Measurements from ENCODE around the gene ATP1A1.

Gene ATP1A1

DNA sequence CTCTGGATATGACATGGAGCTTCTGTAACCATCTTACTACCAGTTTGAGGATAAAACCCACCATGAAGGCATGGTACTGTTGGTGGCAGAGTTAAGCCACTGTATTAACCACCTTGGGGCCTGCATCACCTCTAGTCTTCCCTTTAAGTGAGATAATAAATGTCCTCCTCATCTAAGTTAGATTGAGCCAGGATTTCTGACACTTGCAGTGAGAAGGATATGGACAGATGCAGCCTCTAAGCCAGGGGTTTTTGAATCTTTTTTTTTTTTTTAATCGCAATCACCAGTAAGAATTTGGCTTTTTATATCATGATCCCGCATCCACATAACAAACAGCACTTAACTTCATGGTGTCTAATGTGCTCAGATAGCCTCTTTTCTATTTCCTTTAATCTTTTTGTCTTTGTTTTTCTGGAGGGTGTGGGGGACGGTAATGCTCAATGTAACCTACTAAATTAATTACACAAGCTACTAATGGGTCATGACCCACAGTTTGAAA, 42.2 kb downstream of the ATP1A1 start:
- no peak for DNase-seq (ENCODE audit: low read depth)

DNA sequence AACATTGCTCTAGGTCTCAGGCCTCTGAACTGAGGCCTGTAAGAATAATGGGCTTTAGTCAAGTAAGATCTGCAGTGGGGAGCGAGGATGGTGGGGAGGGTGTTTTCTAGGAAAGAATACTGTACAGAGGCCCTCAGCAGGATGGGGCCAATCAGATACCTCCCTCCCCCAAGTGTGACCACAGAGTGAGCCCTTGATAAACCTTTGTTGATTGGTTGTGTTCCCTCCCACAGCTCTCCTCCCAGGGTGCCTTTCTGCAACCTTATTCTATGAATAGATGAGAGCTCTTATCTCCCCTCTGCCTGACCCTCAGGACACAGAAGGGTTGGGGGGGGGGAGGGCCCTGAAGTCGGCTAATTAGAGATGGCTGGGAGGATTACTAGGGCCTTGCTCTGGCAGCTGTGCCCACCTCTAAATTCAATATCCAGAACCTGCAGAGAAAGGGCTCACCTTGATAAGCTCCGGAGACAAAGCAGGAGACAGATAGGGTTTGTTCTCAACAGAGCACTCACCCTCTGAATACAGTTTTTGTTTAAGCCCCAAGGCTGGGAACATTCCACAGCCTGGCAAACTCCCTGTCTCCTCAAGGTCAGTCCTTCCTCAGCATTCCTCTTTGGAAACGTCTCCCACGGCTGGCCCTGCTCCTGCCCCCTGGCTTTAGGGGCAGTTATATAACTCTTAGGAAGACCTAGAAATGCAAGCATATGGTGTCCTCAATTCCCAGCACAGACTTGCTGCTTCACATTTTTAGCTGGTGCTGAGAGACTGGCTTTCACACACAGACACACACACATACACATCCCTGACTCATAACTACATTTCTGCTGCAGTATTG, 42.9 kb downstream of the ATP1A1 start:
- DNase-seq (ENCODE audit: low read depth): no peak

DNA sequence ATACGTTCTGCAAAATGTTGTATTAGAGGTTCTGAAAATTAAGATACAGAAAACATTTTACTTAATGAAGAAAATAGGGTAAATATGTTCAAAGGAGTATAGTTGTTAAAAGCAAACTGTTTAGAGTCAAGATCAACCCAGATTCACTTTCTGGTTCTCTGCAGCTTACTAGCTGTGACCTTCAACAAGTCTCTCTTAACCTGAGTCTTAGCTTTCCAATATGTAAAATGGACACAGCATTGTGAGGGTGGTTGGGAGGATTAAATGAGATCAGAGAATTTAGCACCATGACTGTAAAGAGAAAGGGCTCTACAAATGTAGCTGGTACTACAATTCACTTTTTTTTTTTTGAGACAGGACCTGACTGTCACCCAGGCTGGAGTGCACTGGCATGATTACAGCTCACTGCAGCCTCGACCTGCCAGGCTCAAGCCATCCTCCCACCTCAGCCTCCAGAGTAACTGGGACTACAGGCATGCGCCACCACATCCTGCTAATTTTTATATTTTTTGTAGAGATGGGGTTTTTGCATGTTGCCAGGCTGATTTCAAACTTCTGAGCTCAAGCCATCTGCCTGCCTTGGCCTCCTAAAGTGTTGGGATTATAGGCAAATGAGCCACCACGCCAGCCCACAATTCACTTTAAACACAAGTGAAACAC, 43.9 kb downstream of the ATP1A1 start:
- no peak for DNase-seq (ENCODE audit: low read depth)

DNA sequence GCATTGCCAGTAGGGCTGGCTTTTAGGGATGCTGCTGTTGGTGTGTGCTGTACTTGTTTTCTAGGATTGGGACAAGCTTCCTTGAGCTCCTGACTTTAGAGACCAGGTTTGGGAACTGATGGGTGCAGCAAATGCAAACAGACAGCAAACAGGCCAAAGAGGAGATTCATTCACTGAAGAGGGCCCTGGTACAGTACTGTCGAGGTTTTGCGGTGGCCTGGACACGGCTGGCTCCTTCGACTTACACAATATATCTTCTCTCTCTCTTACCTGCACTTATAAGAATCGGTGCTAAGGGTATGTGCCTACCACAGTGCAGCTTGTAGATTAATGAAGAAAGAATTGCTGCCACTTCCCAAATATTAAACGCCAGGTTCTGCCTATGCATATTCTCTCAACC, 44.6 kb downstream of the ATP1A1 start:
- DNase-seq (ENCODE audit: low read depth): no peak

DNA sequence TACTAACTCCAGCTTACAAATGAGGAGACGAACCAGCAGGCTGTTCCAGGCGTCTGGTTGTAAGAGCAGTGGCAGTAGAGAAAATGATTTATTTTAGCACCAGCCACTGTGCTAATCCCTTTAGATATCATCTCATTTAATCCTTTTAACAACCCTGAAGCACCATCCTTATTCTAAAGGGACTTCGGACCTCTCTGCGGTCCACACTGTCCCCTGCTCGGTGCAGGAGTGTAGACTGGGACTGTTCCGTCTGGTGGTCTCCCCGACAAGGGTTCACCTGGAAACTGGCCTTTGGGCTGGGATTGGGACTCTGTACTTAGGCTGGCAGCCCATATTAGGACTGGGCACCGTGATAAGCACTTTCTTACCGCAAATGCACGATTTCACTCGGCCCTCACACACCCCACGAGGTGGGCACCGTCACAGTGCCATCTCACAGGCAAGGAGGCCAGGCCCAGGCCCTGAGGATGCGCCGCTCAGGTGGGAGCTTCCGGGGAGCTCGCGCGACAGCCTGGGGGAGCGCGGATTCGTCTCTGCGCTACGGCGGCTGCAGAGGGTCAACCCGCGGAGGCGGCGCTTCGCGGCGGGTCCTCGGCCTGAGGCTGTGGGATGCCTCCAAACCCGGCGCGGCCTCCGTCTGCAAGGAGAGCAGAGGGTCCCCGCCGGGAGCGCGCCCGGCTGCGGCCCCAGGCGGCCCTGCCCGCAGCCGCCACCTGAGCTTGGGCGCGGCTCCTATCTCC, 45.2 kb downstream of the ATP1A1 start:
- DNase-seq (ENCODE audit: low read depth): peak; percentile 78

DNA sequence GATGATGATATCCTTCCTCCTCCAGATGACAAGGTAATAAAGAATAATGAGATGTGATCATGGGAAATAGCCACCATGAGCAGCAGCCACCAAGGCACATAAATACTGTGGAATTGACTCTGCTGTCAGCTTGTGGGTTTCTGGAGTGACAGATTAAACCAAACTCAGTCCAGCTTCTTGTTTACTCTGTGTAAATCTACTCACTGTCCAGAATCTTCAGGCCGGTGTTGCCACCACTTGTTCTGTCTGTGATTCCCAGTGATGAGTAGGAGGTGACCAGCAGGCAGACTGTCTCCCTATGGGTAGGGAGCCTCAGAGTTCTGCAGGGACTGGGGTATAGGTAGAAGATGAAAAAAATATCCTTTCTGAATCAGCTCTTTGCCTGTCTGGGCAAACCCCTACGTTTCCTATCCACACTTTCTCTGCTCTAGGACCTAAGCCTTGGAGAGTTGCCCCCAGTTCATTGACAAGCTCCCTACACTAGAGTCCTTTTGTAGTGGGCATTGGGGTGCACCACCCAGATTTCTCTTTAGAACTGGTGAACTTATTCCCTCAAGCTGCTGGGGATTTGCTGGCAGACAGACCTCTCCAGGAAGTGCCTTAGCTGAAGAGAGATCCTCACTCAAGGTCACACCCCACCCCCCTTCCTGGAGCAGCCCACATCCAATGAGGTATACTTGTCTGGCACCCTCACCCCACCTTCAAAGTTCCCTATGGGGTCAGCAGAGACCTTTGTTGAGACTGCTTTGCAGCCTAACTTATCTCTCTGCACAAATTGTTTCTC, 47.6 kb downstream of the ATP1A1 start:
- no peak for DNase-seq (ENCODE audit: low read depth)

DNA sequence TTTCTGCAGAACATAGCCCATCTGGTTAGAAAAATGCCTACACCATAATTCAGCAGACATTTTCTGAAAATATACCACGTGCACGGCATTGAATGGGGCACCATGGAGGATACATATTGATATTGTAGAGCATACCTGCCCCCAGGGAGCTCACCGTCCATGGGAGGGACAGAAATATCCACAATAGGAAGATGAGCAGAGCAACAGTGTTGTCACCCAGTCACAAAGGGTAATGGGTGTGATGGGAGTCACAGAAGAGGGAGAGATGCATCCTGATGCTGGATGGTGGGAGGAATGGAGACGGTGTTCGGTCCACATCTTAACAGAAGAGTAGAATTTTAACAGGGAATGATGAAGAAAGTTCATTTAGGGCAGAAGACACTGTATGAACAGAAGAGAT, 51.4 kb downstream of the ATP1A1 start:
- DNase-seq (ENCODE audit: low read depth): no peak

DNA sequence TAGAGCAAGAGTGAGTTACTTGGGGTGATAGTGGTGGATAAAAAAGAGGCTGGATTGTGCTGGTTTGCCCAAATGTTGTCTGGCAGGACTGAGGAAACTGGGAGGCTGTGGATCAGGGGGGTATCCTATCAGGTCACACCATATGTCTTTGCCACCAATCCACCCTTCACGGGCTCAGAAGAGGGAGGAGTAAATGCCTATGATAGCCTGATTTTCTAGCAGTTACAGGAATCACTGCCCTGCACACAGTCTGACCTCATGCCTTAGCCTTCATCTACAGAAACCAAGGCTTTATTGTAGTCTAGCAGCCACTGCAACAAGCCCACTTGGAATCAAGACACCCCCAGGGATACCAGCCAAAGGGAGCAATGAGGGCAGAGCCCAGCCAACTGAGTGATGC, 51.8 kb downstream of the ATP1A1 start:
- no peak for DNase-seq (ENCODE audit: low read depth)

DNA sequence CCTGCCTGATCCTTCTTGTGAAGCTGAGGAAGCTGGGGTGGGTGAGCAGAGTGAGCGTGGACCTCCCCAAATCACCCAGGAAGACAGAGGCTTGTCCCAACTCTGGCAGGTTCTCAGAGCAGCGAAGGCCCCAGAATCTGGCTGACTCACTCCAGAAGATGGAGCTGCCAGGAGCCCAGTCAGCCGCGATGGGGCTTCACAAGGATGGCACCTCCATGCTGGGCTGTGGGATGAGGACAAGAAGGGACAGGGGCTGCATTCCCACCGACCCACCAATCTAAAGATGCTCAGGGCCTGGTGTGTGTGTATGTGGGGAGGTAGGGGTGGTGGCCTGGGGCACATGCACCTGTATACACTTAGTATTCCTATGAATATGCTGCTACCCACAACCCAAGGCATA, 52.9 kb downstream of the ATP1A1 start:
- DNase-seq (ENCODE audit: low read depth): no peak

DNA sequence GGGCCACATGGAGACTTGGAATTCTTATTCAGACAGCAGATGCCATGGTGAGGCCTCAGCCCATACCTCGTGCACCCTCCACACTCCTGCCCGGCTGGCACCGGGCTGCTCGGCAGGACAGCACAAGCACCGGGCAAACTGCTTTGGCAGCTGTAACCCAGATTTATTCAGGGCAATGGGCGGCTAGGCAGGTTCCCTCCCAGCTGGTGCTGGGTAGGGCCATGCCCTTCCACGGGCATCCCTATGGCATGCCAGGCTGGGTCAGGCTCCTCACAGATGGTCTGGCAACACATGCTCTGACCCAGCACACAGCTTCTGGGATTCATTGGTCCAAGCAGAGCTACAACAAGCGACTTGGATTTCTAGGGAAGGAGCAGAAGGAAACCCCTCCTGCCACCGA, 53.4 kb downstream of the ATP1A1 start:
- DNase-seq (ENCODE audit: low read depth): no peak

DNA sequence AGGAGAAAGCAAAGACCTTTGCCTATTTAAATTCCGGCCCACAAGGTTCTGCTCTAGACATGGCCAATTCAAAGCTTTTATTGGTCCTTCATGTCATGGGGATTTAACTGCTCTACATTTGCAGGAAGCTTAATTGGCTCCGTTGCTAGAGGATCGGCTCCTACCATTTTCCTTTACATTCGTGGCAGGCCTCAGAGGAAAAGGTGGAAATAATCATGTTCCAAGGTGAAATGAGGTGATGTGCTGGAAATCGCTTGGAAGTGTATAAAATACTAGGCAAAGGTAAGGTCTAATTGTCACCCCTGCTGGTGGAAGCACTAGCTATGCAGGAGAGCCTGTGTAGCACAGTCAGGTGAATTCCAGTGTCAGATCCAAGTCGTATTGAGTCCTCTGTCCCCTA, 55.5 kb downstream of the ATP1A1 start:
- no peak for DNase-seq (ENCODE audit: low read depth)

DNA sequence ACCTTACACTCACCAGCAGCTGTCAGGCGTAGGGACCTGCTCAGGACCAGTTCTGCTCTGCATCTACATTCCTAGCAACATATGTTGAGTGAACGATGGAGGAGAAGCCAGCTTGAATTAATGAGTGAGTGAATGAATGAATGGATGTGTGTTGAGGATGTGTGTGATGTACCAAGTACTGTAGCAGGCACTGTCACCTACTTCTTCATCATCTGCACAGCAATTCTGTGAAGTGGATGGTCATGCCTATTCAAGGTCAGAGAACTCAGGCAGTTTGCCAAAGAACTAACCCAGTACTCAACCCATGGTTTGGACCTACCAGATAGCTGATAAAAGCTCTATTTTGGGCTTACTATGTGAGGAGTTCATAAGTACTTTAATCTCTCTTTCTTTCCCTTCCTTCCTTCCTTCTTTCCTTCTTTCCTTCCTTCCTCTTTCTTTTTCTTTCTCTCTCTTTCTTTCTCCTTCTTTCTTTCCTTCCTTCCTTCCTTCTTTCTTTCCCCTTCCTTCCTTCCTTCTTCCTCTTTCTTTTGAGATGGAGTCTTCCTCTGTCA, 56.9 kb downstream of the ATP1A1 start:
- no peak for DNase-seq (ENCODE audit: low read depth)

DNA sequence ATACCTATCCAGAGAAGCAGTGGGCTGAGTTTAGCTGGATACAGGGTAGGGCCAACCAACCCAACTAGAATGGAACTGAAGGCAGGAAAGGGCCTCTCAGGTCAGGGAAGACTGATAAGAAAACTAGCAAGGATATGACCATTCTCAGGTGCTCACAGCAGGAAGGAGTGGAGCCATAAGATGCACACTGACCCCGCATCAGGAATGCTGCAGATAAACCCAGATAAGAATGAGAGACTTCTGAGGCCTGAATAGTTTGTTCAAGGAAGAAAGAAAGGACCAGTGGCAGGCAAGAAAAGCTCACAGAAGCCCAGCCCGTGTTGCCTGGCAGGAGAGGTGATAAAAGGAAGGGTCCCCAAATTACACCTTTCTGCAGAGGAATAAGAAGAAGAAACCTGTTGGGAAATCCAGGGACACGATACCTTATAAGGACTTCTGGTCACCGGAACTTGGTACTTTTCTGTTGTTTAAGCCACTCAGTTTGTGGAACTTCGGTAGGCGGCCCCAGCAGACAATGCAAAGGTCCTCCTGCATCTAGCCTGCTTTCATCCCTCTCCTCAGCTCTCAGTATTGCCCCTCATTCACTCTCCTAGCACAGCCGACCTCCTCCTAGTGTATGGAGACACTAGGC, 58.9 kb downstream of the ATP1A1 start:
- no peak for DNase-seq (ENCODE audit: low read depth)

DNA sequence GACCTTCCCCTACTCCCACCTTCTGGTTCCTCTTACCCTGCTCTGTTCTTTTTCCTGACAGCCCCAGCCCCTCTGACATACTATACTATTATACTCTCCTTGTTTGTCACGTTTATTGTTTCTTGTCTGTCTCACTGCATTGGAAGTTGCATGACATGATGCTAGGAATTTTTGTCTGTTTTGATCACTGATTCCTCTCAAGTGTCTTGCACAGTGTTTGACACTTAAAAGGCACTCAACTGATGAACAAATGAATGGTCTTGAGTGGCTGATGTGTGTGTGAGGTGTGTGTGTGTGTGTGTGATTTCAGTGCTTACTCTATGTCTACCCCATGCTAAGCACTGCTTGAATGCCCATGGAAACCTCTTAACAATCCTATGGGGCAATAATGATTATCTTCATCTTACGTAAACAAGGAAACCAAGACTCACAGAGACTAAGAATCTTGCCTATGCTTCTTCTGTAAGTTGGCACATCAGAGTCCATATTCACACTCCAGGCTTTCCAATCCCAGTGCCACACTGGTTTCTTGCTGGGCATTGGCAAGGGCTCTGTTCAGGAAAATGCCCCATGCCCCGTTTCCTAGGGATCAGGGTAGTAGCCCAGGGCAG, 59.7 kb downstream of the ATP1A1 start:
- no peak for DNase-seq (ENCODE audit: low read depth)

DNA sequence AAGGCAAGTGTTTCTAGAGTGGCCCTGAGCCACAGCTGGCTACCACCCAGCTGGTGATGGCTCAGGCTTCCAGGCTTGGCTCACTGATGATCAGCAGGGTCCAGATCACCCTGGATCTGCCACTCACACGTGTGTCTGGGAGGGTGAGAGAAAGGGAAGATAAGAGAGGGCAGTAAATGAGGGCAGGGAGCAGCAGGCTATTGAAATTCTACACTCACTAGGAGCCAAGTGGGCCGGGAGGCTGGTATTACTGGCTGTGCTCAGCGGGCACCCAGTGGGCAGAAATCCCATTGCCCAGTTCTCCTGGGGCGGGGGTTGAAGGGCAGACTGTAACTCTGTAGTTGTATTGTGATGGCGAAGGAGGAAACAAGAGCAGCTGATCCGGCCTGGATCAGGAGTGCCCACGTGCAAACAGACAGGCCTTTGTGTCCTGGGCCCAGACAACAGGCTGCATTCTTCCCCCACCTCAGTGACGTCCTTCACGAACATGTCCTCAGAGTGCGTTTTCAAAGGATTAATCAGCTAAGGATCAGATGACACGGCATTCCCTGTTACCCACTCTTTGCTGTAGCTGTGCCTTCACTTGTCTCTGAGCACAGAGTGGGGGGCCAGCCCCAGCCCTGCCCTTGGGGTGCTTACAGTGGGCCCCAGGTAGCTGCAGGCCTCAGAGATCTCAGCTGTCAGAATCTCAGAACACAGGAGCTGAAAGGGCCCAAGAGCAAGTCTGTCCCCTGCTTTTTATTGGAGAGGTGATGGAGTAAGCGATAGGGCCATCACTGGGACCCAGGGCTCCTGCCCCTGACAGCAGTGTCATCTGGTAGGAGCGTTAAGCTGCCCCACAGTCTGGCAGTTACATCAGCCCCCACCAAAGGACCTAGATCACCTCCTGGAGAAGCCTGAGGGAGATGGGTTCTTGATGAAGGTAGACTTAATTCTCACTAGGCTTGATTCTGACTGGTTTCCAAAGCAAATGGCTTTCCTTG, 60.5 kb downstream of the ATP1A1 start:
- DNase-seq (ENCODE audit: low read depth): no peak

DNA sequence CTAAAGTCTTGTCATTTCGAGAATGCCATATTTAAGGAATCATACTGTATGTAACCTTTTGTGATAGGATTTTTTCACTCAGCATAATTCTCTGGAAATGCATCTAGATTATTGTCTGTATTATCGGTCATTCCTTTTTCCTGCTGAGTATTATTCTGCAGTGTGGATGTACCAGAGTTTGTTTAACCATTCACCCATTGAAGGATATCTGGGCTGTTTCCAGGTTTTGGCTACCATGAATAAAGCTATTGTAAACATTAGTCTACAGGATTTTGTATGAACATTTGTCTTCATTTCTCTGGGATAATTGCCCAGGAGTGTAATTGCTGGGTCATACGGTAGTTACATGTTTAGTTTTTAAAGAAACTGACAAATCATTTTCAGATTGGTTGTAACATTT, 61.8 kb downstream of the ATP1A1 start:
- DNase-seq (ENCODE audit: low read depth): no peak

DNA sequence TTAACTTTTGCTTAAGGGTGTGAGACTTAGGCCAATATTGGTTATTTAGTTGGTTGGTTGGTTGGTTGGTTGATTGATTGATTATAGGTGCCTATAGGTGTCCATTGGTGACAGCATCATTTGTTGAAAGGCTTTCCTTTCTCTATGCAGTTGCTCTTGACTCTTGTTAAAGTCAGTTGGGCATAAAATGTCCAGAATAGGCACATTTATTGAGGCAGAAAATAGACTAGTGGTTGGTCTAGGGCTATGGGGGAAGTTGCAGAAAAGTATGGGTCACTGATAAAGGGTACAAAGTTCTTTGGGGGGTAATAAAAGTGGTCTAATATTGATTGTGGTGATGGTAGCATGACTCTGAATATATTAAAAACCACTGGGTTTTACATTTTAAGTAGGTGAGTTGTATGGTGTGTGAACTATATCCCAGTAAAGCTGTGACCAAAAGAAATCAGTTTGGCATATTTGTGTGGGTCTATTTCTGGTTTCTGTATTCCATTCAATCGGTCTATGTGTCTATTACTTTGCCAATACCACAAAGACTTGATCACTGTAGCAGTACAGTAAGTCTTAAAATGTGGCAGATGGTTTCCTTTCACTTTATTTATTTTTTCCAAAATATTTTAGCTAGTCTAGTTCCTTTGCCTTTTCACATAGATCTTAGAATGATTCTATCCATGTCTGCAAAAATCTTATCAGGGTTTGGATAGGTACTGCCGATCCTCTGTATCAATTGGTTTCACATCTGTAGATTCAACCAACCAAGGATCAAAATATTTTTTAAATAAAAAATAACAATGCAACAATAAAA, 63.0 kb downstream of the ATP1A1 start:
- no peak for DNase-seq (ENCODE audit: low read depth)

DNA sequence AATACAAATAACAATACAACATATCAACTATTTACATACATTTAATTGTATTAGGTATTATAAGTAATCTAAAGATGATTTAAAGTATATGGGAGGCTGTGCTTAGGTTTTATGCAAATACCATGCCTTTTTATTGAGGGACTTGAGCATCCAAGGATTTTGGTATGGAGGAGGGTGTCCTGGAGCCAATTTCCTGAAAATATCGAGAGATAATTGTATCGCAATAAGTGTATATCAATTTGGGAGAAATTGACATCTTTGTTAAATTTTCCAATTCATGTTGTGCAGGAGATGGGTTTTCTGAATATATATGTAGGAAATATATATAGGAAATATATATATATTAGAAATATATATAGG, 63.5 kb downstream of the ATP1A1 start:
- no peak for DNase-seq (ENCODE audit: low read depth)

DNA sequence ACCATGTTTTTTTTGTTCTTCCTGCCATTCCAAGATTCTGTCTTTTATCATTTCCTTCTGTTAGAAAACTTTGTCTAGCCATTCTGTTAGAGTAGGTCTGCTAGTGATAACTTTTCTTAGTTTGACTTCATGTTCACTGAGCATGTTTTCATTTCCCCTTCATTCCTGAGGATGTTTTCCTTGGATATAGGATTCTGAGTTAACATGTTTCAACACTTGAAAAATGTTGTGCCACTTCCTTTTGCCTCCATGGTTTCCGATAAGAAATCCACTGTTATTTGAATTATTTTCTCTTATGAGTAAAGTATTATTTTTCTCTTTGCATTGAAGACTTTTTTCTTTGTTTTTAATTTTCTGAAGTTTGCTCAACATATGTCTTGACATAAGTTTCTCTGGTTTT, 66.7 kb downstream of the ATP1A1 start:
- no peak for DNase-seq (ENCODE audit: low read depth)

All from activated T-cell treated with anti-CD3 and anti-CD28 coated beads for 1 hour (primary cell).